Measurements from ENCODE around the gene TMEM18.
"Not testable (repeated sequence)": the region's sequence is repeated elsewhere in the genome, so short reads cannot be mapped to it uniquely, and the experiment has no call there.

The TMEM18 gene

GRCh38 chr2:693606-694005 lies 16.4 kb upstream of the TMEM18 start:
- Histone ChIP-seq H3K36me3 (ENCODE audit: control insufficient read depth, insufficient read depth, low read length) (no peaks in the 10 kb centered on the region), H3K4me1 (ENCODE audit: control insufficient read depth, insufficient read depth, low read length, poor library complexity, severe bottlenecking) (no peaks in the 10 kb centered on the region), H3K9me3 (ENCODE audit: control insufficient read depth, low read length) (no peaks in the 10 kb centered on the region), H3K27ac (ENCODE audit: low read depth, low read length, severe bottlenecking) (no peak overlapping the region), H3K4me3 (ENCODE audit: extremely low read depth, insufficient read depth, low read length, poor library complexity, severe bottlenecking) (no peak overlapping the region)
- WGBS, 2 experiments (ENCODE audit: insufficient coverage in 2 of 2): 94 to 98% methylated on average over 6 of the region's 7 CpGs

- H3K36me3 ChIP-seq (ENCODE audit: control insufficient read depth, insufficient read depth, low read length): no peaks in the 10 kb centered on the region
Observed at GRCh38 chr2:692767-693166, 15.6 kb upstream of the TMEM18 start.

GRCh38 chr2:691821-692761 lies 14.9 kb upstream of the TMEM18 start:
- H3K36me3 ChIP-seq (ENCODE audit: control insufficient read depth, insufficient read depth, low read length): no peaks in the 10 kb centered on the region
- no peaks in the 10 kb centered on the region for H3K9me3 ChIP-seq (ENCODE audit: control insufficient read depth, low read length)
- no peak overlapping the region for H3K4me3 ChIP-seq (ENCODE audit: extremely low read depth, insufficient read depth, low read length, poor library complexity, severe bottlenecking)
- no peak overlapping the region for H3K27ac ChIP-seq (ENCODE audit: low read depth, low read length, severe bottlenecking)
- no peaks in the 10 kb centered on the region for H3K4me1 ChIP-seq (ENCODE audit: control insufficient read depth, insufficient read depth, low read length, poor library complexity, severe bottlenecking)
- 92 to 95% methylated on average over 29 to 35 of the region's 35 CpGs for WGBS, 2 experiments (ENCODE audit: insufficient coverage in 2 of 2)

More at GRCh38 chr2:692767-693166, 15.6 kb upstream of the TMEM18 start:
- H3K4me1 ChIP-seq (ENCODE audit: control insufficient read depth, insufficient read depth, low read length, poor library complexity, severe bottlenecking): no peaks in the 10 kb centered on the region
- no peak overlapping the region for H3K27ac ChIP-seq (ENCODE audit: low read depth, low read length, severe bottlenecking)
- 78 to 84% methylated on average over 6 to 8 of the region's 8 CpGs for WGBS, 2 experiments (ENCODE audit: insufficient coverage in 2 of 2)
- H3K9me3 ChIP-seq (ENCODE audit: control insufficient read depth, low read length): no peaks in the 10 kb centered on the region
- no peak overlapping the region for H3K4me3 ChIP-seq (ENCODE audit: extremely low read depth, insufficient read depth, low read length, poor library complexity, severe bottlenecking)

DNA sequence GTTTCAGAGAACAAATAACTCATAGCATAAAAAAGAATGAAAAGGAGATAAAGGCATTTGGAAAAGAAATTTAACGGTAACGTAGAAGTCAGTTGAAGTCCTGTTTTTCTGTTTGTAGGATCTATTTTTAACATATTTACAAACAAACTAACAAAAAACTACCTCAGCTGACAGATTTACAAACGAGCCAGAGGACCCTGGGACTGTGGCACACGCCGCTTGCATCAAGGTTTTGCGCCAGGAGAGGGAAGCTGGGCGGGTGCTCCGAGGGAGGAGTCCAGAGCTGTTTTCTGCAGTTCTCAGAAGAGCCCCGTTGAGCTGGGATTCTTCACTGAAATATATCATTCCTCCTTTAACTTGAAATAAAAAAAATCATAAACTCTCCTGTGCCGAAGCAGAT lies 13.6 kb upstream of the TMEM18 start:
- H3K36me3 ChIP-seq (ENCODE audit: control insufficient read depth, insufficient read depth, low read length): no peaks in the 10 kb centered on the region
- 84 to 93% methylated on average over 5 to 6 of the region's 10 CpGs for WGBS, 2 experiments (ENCODE audit: insufficient coverage in 2 of 2)
- no peak overlapping the region for H3K4me3 ChIP-seq (ENCODE audit: extremely low read depth, insufficient read depth, low read length, poor library complexity, severe bottlenecking)
- H3K4me1 ChIP-seq (ENCODE audit: control insufficient read depth, insufficient read depth, low read length, poor library complexity, severe bottlenecking): no peaks in the 10 kb centered on the region
- H3K9me3 ChIP-seq (ENCODE audit: control insufficient read depth, low read length): peaks cover 7% of the 10 kb centered on the region
- no peak overlapping the region for H3K27ac ChIP-seq (ENCODE audit: low read depth, low read length, severe bottlenecking)

- no peaks in the 10 kb centered on the region for H3K36me3 ChIP-seq (ENCODE audit: control insufficient read depth, insufficient read depth, low read length)
- no peak overlapping the region for H3K4me3 ChIP-seq (ENCODE audit: extremely low read depth, insufficient read depth, low read length, poor library complexity, severe bottlenecking)
- H3K4me1 ChIP-seq (ENCODE audit: control insufficient read depth, insufficient read depth, low read length, poor library complexity, severe bottlenecking): no peaks in the 10 kb centered on the region
- 85 to 93% methylated on average over 12 of the region's 19 CpGs for WGBS, 2 experiments (ENCODE audit: insufficient coverage in 2 of 2)
- no peak overlapping the region for H3K27ac ChIP-seq (ENCODE audit: low read depth, low read length, severe bottlenecking)
- H3K9me3 ChIP-seq (ENCODE audit: control insufficient read depth, low read length): peaks cover 15% of the 10 kb centered on the region
Observed at GRCh38 chr2:689877-690510, 12.8 kb upstream of the TMEM18 start.

- H3K27ac ChIP-seq (ENCODE audit: low read depth, low read length, severe bottlenecking): no peak overlapping the region
- H3K4me3 ChIP-seq (ENCODE audit: extremely low read depth, insufficient read depth, low read length, poor library complexity, severe bottlenecking): no peak overlapping the region
- H3K9me3 ChIP-seq (ENCODE audit: control insufficient read depth, low read length): peaks cover 21% of the 10 kb centered on the region
- WGBS, 2 experiments (ENCODE audit: insufficient coverage in 2 of 2): 95 to 100% methylated on average over 1 to 2 of the region's 5 CpGs
- H3K4me1 ChIP-seq (ENCODE audit: control insufficient read depth, insufficient read depth, low read length, poor library complexity, severe bottlenecking): no peaks in the 10 kb centered on the region
- no peaks in the 10 kb centered on the region for H3K36me3 ChIP-seq (ENCODE audit: control insufficient read depth, insufficient read depth, low read length)
Observed at GRCh38 chr2:689237-689636, 12.0 kb upstream of the TMEM18 start.

DNA sequence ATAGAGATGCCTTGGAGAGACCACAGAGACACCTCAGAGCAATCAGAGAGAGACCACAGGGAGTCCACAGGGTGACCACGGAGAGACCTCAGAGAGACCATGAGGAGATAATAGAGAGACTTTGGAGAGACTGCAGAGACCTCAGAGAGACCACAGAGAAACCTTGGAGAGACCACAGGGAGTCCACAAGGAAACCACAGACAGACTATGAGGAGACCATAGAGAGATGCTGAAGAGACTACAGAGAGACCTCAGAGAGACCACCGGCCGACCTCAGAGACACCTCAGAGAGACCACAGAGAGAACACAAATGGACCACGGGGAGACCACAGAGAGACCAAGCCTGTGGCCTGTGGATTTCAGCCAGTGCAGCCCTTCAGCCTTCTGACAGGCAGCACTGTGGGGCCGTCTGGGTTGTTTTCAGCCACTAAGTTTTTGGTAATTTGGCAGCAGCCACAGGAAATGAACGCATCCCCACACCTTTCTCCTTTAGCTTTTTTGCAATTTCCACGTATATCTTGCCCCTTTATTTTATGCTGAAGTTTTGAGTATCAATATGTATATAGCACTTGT lies 11.4 kb upstream of the TMEM18 start:
- Histone ChIP-seq H3K4me3 (ENCODE audit: extremely low read depth, insufficient read depth, low read length, poor library complexity, severe bottlenecking) (no peak overlapping the region), H3K9me3 (ENCODE audit: control insufficient read depth, low read length) (peaks cover 26% of the 10 kb centered on the region), H3K4me1 (ENCODE audit: control insufficient read depth, insufficient read depth, low read length, poor library complexity, severe bottlenecking) (no peaks in the 10 kb centered on the region), H3K36me3 (ENCODE audit: control insufficient read depth, insufficient read depth, low read length) (no peaks in the 10 kb centered on the region), H3K27ac (ENCODE audit: low read depth, low read length, severe bottlenecking) (no peak overlapping the region)
- WGBS, 2 experiments (ENCODE audit: insufficient coverage in 2 of 2): 92 to 96% methylated on average over 5 to 6 of the region's 7 CpGs

- Histone ChIP-seq H3K27ac (ENCODE audit: low read depth, low read length, severe bottlenecking) (no peak overlapping the region), H3K36me3 (ENCODE audit: control insufficient read depth, insufficient read depth, low read length) (no peaks in the 10 kb centered on the region), H3K4me1 (ENCODE audit: control insufficient read depth, insufficient read depth, low read length, poor library complexity, severe bottlenecking) (no peaks in the 10 kb centered on the region), H3K9me3 (ENCODE audit: control insufficient read depth, low read length) (peaks cover 28% of the 10 kb centered on the region), H3K4me3 (ENCODE audit: extremely low read depth, insufficient read depth, low read length, poor library complexity, severe bottlenecking) (no peak overlapping the region)
- 79% methylated on average over 1 of the region's 1 CpG; no CpG with 5 or more reads in 1 of the 2 experiments for WGBS, 2 experiments (ENCODE audit: insufficient coverage in 2 of 2)
Observed at GRCh38 chr2:685421-685820, 8.2 kb upstream of the TMEM18 start.

DNA sequence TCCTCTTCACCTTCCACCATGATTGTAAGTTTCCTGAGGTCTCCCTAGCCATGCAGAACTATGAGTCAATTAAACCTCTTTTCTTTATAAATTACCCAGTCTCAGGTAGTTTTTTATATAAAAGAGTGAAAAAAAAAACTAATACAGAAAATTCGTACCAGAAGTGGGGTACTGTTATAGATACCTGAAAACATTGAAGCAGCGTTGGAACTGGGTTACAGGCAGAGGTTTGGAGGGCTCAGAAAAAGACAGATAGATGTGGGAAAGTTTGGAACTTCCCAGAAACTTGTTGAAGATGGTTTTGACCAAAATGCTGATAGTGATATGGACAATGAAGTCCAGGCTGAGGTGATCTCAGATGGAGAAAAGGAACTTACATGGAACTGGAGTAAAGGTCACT lies 7.7 kb upstream of the TMEM18 start:
- not testable (repeated sequence) for H3K27ac ChIP-seq (ENCODE audit: low read depth, low read length, severe bottlenecking); H3K4me3 ChIP-seq (ENCODE audit: extremely low read depth, insufficient read depth, low read length, poor library complexity, severe bottlenecking); H3K4me1 ChIP-seq (ENCODE audit: control insufficient read depth, insufficient read depth, low read length, poor library complexity, severe bottlenecking); H3K36me3 ChIP-seq (ENCODE audit: control insufficient read depth, insufficient read depth, low read length)
- 85 to 94% methylated on average over 2 of the region's 2 CpGs for whole genome bisulfite sequencing, 2 experiments (ENCODE audit: insufficient coverage in 2 of 2)
- H3K9me3 ChIP-seq (ENCODE audit: control insufficient read depth, low read length): peaks cover 28% of the 10 kb centered on the region

- Histone ChIP-seq H3K27ac (ENCODE audit: low read depth, low read length, severe bottlenecking) (no peak overlapping the region), H3K4me3 (ENCODE audit: extremely low read depth, insufficient read depth, low read length, poor library complexity, severe bottlenecking) (no peak overlapping the region), H3K9me3 (ENCODE audit: control insufficient read depth, low read length) (peaks cover 28% of the 10 kb centered on the region), H3K4me1 (ENCODE audit: control insufficient read depth, insufficient read depth, low read length, poor library complexity, severe bottlenecking) (no peaks in the 10 kb centered on the region), H3K36me3 (ENCODE audit: control insufficient read depth, insufficient read depth, low read length) (no peaks in the 10 kb centered on the region)
Observed at GRCh38 chr2:682226-682625, 5.0 kb upstream of the TMEM18 start.
